PC-9 (cell line): ENCODE results near the gene TBC1D16. TPM values are rescaled to one million over a fixed set of nuclear protein-coding genes. Genes with fewer than 3 reads are reported as not detected.

Experiments
- BruUV-seq: library from RNA; stranded (reverse); fragments of 400-500 nt; replicated peaks from 2 replicates; lab custom pipeline; 2021; lab: Mats Ljungman, UMichigan
- CTCF ChIA-PET: fragments of 300-600 bp; sonication (Branson Sonifier 250); formaldehyde crosslinking; loops from one replicate; lab custom pipeline; 2022; ENCODE audit warnings: antibody characterized with exemption; lab: Charles Lee
- POLR2A ChIA-PET: fragments of 300-600 bp; sonication (Branson Sonifier 250); formaldehyde crosslinking; loops from one replicate; lab custom pipeline; 2022; ENCODE audit warnings: antibody characterized with exemption; ENCODE audit not compliant: unreplicated experiment; lab: Charles Lee
- DNase-seq, 2 experiments: peaks; one replicate each; pipeline versions ENCODE4 v3.0.0 to v3.0.0-alpha.2; 2015 to 2022; ENCODE audit warnings: mixed read lengths in 1 of 2
- H2AFZ ChIP-seq: fragments of 200-600 bp; sonication (generic); 2 replicates; pipeline ENCODE4 v1.8.1; 2017; ENCODE audit warnings: antibody characterized with exemption
- H3F3A ChIP-seq: fragments of 200-600 bp; sonication (generic); 2 replicates; pipeline ENCODE4 v1.8.1; 2017; ENCODE audit warnings: antibody characterized with exemption, mild to moderate bottlenecking, low read depth; ENCODE audit not compliant: insufficient read depth
- H3K27ac ChIP-seq: fragments of 200-600 bp; sonication (generic); 2 replicates; pipeline ENCODE4 v1.6.1; 2016; ENCODE audit warnings: mixed run types
- H3K27me3 ChIP-seq: fragments of 200-600 bp; sonication (generic); 2 replicates; pipeline ENCODE4 v1.6.1; 2016; ENCODE audit warnings: low read depth, mixed run types; ENCODE audit not compliant: insufficient read depth
- H3K36me3 ChIP-seq: fragments of 200-600 bp; sonication (generic); 2 replicates; pipeline ENCODE4 v1.6.1; 2016; ENCODE audit warnings: low read depth, mixed run types
- H3K4me1 ChIP-seq: fragments of 200-600 bp; sonication (generic); replicated peaks from 2 replicates; pipeline ENCODE4 v1.6.1; 2016; ENCODE audit warnings: mixed run types; ENCODE audit not compliant: insufficient read depth
- H3K4me2 ChIP-seq: fragments of 200-600 bp; sonication (generic); 2 replicates; pipeline ENCODE4 v1.6.1; 2017; ENCODE audit warnings: mixed run types
- H3K4me3 ChIP-seq: fragments of 200-600 bp; sonication (generic); 2 replicates; pipeline ENCODE4 v1.6.1; 2016; ENCODE audit warnings: mixed run types
- H3K79me2 ChIP-seq: fragments of 200-600 bp; sonication (generic); 2 replicates; pipeline ENCODE4 v1.6.1; 2017; ENCODE audit warnings: low read depth, mixed run types
- H3K9me2 ChIP-seq: fragments of 200-600 bp; sonication (generic); 2 replicates; pipeline ENCODE4 v1.8.1; 2017; ENCODE audit warnings: mild to moderate bottlenecking; ENCODE audit not compliant: insufficient read depth
- H3K9me3 ChIP-seq: fragments of 200-600 bp; sonication (generic); 2 replicates; pipeline ENCODE4 v1.8.1; 2016; ENCODE audit warnings: low read depth; ENCODE audit not compliant: insufficient read depth
- H4K20me1 ChIP-seq: fragments of 200-600 bp; sonication (generic); 2 replicates; pipeline ENCODE4 v1.8.1; 2017; ENCODE audit not compliant: insufficient read depth
- CTCF ChIP-seq: fragments of 200-600 bp; sonication (generic); conservative IDR thresholded peaks from 2 replicates; pipeline ENCODE4 v1.6.1; 2017; ENCODE audit warnings: mixed run types, antibody characterized with exemption, mild to moderate bottlenecking, moderate library complexity
- EZH2 ChIP-seq: fragments of 200-600 bp; sonication (generic); IDR thresholded peaks from 2 replicates; pipeline ENCODE4 v1.8.0; 2017; ENCODE audit warnings: antibody characterized with exemption, low read depth
- intact Hi-C: fragments of 100-400 bp; cut with micrococcal nuclease; formaldehyde crosslinking; loops from one replicate; pipeline ENCODE4 v1.10.0; 2022; ENCODE audit not compliant: unreplicated experiment
- total RNA-seq: library from RNA; stranded (reverse); gene quantifications from 2 replicates; pipeline ENCODE4 v1.2.3, GENCODE V29; 2021

The TBC1D16 gene
- total RNA-seq, 1 experiment from 2014 or later = 41.7 TPM

DNA sequence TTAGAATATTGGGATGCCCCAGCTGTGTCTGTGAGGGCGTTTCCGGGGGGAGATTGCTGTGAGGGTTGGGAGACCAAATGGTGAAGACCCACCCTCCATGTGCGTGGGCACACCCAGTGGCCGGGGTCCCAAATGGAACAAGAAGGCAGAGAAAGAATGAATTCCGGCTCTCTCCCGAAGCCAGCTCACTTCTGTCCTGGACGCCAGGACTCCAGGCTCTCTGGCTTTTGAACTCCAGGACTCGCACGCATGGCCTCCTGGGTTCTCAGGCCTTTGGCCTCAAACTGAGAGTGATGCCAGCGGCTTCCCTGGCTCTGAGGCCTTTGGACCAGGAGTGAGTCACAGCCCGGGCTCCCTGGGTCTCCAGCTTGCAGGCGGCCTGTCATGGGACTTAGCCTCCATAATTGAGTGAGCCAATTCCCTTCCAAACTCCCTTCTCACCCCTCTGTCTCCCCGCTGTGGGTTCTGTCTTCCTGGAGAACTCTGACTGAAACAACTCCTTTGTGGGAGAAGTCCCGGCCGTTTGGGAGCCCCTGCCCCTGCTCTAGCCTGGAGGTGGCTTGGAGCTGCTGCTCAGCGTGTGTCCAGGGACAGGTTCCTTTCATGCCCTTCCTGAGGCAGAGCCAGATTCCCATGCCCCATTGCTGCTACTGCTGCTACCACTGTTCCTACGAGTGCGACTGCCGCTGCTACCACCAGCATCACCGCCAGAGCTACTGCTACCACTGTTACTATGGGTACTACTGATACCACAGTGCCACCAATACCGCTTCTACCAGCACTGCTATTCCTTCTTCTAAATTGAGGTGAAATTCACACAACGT, 146.6 kb downstream of the TBC1D16 start:
- H2AFZ ChIP-seq = no peak overlapping the region
- CTCF ChIA-PET = no interaction called here

DNA sequence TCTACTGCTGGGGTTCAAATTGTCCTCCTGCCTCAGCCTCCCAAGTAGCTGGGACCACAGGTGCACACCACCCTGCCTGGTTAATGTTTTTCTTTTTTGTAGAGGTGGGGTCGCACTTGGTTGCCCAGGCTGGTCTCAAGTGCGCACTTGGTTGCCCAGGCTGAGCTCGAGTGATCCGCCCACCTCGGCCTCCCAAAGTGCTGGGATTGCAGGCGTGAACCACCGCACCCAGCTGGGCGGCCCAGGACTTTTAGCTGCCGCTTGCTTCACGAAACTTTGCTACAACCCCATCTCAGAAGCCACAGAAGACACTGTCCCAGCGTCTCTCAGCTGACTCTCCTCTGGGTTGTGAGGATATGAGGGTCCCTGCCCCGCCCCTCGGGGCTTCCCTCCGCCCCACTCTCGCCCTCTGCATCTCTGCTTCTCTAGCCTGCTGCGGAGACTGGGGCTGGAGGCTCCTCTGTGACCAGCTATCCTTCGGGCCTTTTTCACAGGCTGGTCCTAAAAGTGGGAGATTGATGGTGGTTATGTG, 147.6 kb downstream of the TBC1D16 start:
- no peak for TF ChIP-seq EZH2
- TF ChIP-seq CTCF = no peak
- H3K9me2 ChIP-seq = no peaks in the 10 kb centered on the region
- CTCF ChIA-PET = no interaction called here
- intact Hi-C loops = no loop called here
- no peaks in the 10 kb centered on the region for H4K20me1 ChIP-seq
- H3K27me3 ChIP-seq = no peaks in the 10 kb centered on the region
- no peaks in the 10 kb centered on the region for H3K79me2 ChIP-seq
- POLR2A ChIA-PET = no interaction called here
- no peaks in the 10 kb centered on the region for H3K36me3 ChIP-seq
- no peak for DNase-seq
- no peaks in the 10 kb centered on the region for H3F3A ChIP-seq
- no peak overlapping the region for H3K4me3 ChIP-seq
- H3K4me1 ChIP-seq = peaks cover 10% of the 10 kb centered on the region
- H3K27ac ChIP-seq = no peak overlapping the region
- no peak overlapping the region for H2AFZ ChIP-seq
- no peaks in the 10 kb centered on the region for H3K9me3 ChIP-seq
- H3K4me2 ChIP-seq = no peak overlapping the region
- BruUV-seq = no TSS peak

More for the DNA sequence above, 146.6 kb downstream of the TBC1D16 start:
- H3K9me3 ChIP-seq = no peaks in the 10 kb centered on the region
- no peaks in the 10 kb centered on the region for H3K27me3 ChIP-seq
- no TSS peak for BruUV-seq
- peaks cover 12% of the 10 kb centered on the region for H3K4me1 ChIP-seq
- H3K27ac ChIP-seq = no peak overlapping the region
- H3K9me2 ChIP-seq = no peaks in the 10 kb centered on the region
- POLR2A ChIA-PET = no interaction called here
- no peaks in the 10 kb centered on the region for H3K36me3 ChIP-seq
- no peak overlapping the region for H3K4me2 ChIP-seq
- TF ChIP-seq CTCF = no peak
- no peak for TF ChIP-seq EZH2
- intact Hi-C loops = no loop called here
- no peaks in the 10 kb centered on the region for H3F3A ChIP-seq
- no peaks in the 10 kb centered on the region for H4K20me1 ChIP-seq
- H3K79me2 ChIP-seq = no peaks in the 10 kb centered on the region
- no peak overlapping the region for H3K4me3 ChIP-seq
- DNase-seq = no peak

- no peak overlapping the region for H3K4me3 ChIP-seq
- BruUV-seq = no TSS peak
- TF ChIP-seq EZH2 (no peak), CTCF (no peak)
- no peaks in the 10 kb centered on the region for H3K9me3 ChIP-seq
- H3K27me3 ChIP-seq = no peaks in the 10 kb centered on the region
- no peak for DNase-seq
- ChIA-PET POLR2A (no interaction called here), CTCF (interaction anchor here (0.6 kb wide), 1 partner anchor 19 kb away, joined by 5 read pairs; no protein-coding TSS in a partner anchor)
- no peaks in the 10 kb centered on the region for H4K20me1 ChIP-seq
- H3K79me2 ChIP-seq = no peaks in the 10 kb centered on the region
- intact Hi-C loops = no loop called here
- no peaks in the 10 kb centered on the region for H3K9me2 ChIP-seq
- H3K36me3 ChIP-seq = no peaks in the 10 kb centered on the region
- no peak overlapping the region for H3K27ac ChIP-seq
- H3F3A ChIP-seq = no peaks in the 10 kb centered on the region
- H2AFZ ChIP-seq = no peak overlapping the region
- peaks cover 5% of the 10 kb centered on the region; the same call in 1 of the 2 replicates for H3K4me1 ChIP-seq
- H3K4me2 ChIP-seq = no peak overlapping the region
Measured at GRCh38 chr17:79887451-79887991, 148.2 kb downstream of the TBC1D16 start.
